ENCODE results near the gene APOA1. TPM values are rescaled to one million over a fixed set of nuclear protein-coding genes. Genes with fewer than 3 reads are reported as not detected.
A peak's percentile ranks its signal among the peaks of the same experiment; 100 is the strongest.

The APOA1 gene
- total and polyA plus RNA-seq, 2 of the 4 experiments (the other 2 are of a cell fraction): 0.18 to 0.89 TPM

GRCh38 chr11:116787786-116788486 is 49.5 kb downstream of the APOA1 start, which contains the start of gene ZPR1:
ZPR1 (minus strand) TSS chr11:116788023; CDS start chr11:116787990, 33 bp downstream.
- ATAC-seq (ENCODE audit: low read depth) (peak; percentile 88), DNase-seq (peak; percentile 56)
- Histone ChIP-seq H2AFZ (replicated peaks; ENCODE audit: low read length, poor library complexity) (peak within 1 kb of the TSS; percentile 95), H3K9me1 (ENCODE audit: insufficient read depth, low read length) (peaks cover 21% of the 10 kb centered on the region; the same call in 1 of the 2 replicates), H3K4me2 (ENCODE audit: low read depth, low read length) (peak within 1 kb of the TSS; percentile 97), H3K9me3 (ENCODE audit: control insufficient read depth, insufficient read depth, low read length) (no peaks in the 10 kb centered on the region), H3K4me3 (ENCODE audit: insufficient read depth, low read depth, low read length) (peak within 1 kb of the TSS; percentile 67), H4K91ac (ENCODE audit: insufficient read depth, low read depth, low read length) (peak within 1 kb of the TSS; percentile 75), H3K27ac (ENCODE audit: insufficient read depth, low read length) (peak within 1 kb of the TSS; percentile 81), H2AK5ac (ENCODE audit: low read depth, low read length) (peak within 1 kb of the TSS; percentile 89), H4K8ac (ENCODE audit: low read depth in 2 of 2, low read length in 2 of 2) (peak within 1 kb of the TSS; percentile 96 to 98), H3K4me1 (ENCODE audit: control insufficient read depth, insufficient read depth, low read length) (peaks cover 8% of the 10 kb centered on the region), H4K20me1 (ENCODE audit: insufficient read depth, low read length) (0 out of 2 replicates have a peak, but pooled peaks cover 4% of the 10 kb centered on the region), H2BK20ac (ENCODE audit: low read depth, low read length) (no peak within 1 kb of the TSS; the same call in 1 of the 2 replicates), H2AK9ac (replicated peaks; ENCODE audit: low read depth, low read length, poor library complexity) (peak within 1 kb of the TSS; percentile 92), H3K18ac (ENCODE audit: low read depth, low read length) (peak within 1 kb of the TSS; percentile 86), H3K14ac (replicated peaks; ENCODE audit: low read depth, low read length) (peak within 1 kb of the TSS; percentile 99), H3K27me3 (ENCODE audit: control insufficient read depth, insufficient read depth, low read length) (no peaks in the 10 kb centered on the region), H2BK5ac (ENCODE audit: low read depth, low read length, poor library complexity, severe bottlenecking) (peak within 1 kb of the TSS; percentile 75), H2BK120ac (ENCODE audit: low read depth, low read length) (peak within 1 kb of the TSS; percentile 88), H3K23ac (ENCODE audit: low read depth, low read length) (peak within 1 kb of the TSS; percentile 93), H3K56ac (ENCODE audit: extremely low read depth, insufficient read depth, low read length) (peak within 1 kb of the TSS; percentile 87), H3K4ac (ENCODE audit: low read depth, low read length) (peak within 1 kb of the TSS; percentile 92), H4K5ac (ENCODE audit: low read depth, low read length) (peak within 1 kb of the TSS; percentile 93), H3K79me1 (ENCODE audit: low read depth in 1 of 2, low read length in 2 of 2) (peaks cover 39 to 53% of the 10 kb centered on the region in 2 experiments), H2BK15ac (ENCODE audit: low read depth, low read length) (peak within 1 kb of the TSS; percentile 30; the same call in 1 of the 3 replicates), H3K36me3 (ENCODE audit: control insufficient read depth, insufficient read depth, low read length) (peaks cover 28% of the 10 kb centered on the region), H3K9ac (ENCODE audit: low read depth, low read length) (peak within 1 kb of the TSS; percentile 94)
- BruUV-seq (replicated peaks): no TSS peak
- in situ Hi-C loops (cut with MboI; ENCODE audit: low sequenced_read_pairs): loop anchor here (5.0 kb wide), 1 partner anchor 444 kb away; the partner anchor contains the start of genes PCSK7 and RNF214
- WGBS, 2 experiments (ENCODE audit: extremely low coverage in 2 of 2, insufficient read length in 1 of 2): 4% methylated on average over 13 of the region's 56 CpGs; no CpG with 5 or more reads in 1 of the 2 experiments
- dilution Hi-C loops (cut with HindIII; ENCODE audit: low sequenced_read_pairs, unreplicated experiment): no loop called here
- POLR2A ChIA-PET (ENCODE audit: unreplicated experiment): no interaction called here
- intact Hi-C loops (cut with micrococcal nuclease): loop anchor here (1.0 kb wide), 1 partner anchor 48 kb away; no protein-coding TSS in a partner anchor
- CTCF ChIA-PET: interaction anchor here (0.5 to 1.3 kb wide), 2 partner anchors 48 to 209 kb away, joined by 3 to 5 read pairs; no protein-coding TSS in a partner anchor
- no peak for TF ChIP-seq RAD21 (IDR thresholded peaks at IDR 0.05; ENCODE audit: low read length)
- TF ChIP-seq SMC3 (IDR thresholded peaks at IDR 0.05; ENCODE audit: low read depth, low read length): no peak
- TF ChIP-seq MAZ (IDR thresholded peaks at IDR 0.05; ENCODE audit: borderline replicate concordance, low read depth, low read length): peak; percentile 59; the same call in 1 of the 2 replicates
- TF ChIP-seq CHD1 (IDR thresholded peaks at IDR 0.05; ENCODE audit: low read depth, low read length): 0 out of 2 replicates have a peak, but pooled peaks have one; percentile 32
- no peak for TF ChIP-seq BHLHE40 (IDR thresholded peaks at IDR 0.05; ENCODE audit: low read depth, low read length)
- TF ChIP-seq USF2 (IDR thresholded peaks at IDR 0.05; ENCODE audit: low read depth, low read length): no peak
- TF ChIP-seq FOS (IDR thresholded peaks at IDR 0.05; ENCODE audit: low read depth, low read length): no peak
- peak; percentile 91 for TF ChIP-seq MXI1 (IDR thresholded peaks at IDR 0.05; ENCODE audit: borderline replicate concordance, low read depth, low read length)
- no peak for TF ChIP-seq ELK1 (IDR thresholded peaks at IDR 0.05; ENCODE audit: borderline replicate concordance, low read depth, low read length)
- no peak for TF ChIP-seq RCOR1 (IDR thresholded peaks at IDR 0.05; ENCODE audit: insufficient replicate concordance, low read length)
- no peak for TF ChIP-seq CTCF (conservative IDR thresholded peaks at IDR 0.05; ENCODE audit: low read depth, low read length)
- TF ChIP-seq RFX5 (IDR thresholded peaks at IDR 0.05; ENCODE audit: low read depth, low read length): no peak
- no peak for TF ChIP-seq CEBPB (IDR thresholded peaks at IDR 0.05; ENCODE audit: low read depth, low read length)

Data from IMR-90 (cell line).